GM23338 (cell line): ENCODE results near the gene NF1. TPM values are rescaled to one million over a fixed set of nuclear protein-coding genes. Genes with fewer than 3 reads are reported as not detected.

Experiments used
- ATAC-seq: fragments of 200-7000 bp; cut with Tn5 transposase; 3 replicates; pipeline ENCODE4 v1.9.1; 2020
- DNase-seq: peaks from one replicate; pipeline ENCODE4 v3.0.0-alpha.2; 2015; ENCODE audit warnings: low spot score
- H2AFZ ChIP-seq: fragments of 200-600 bp; sonication (generic); 2 replicates; pipeline ENCODE4 v1.8.0; 2016; ENCODE audit warnings: antibody characterized with exemption, mild to moderate bottlenecking, moderate library complexity
- H3F3A ChIP-seq: fragments of 200-600 bp; sonication (generic); replicated peaks from 2 replicates; pipeline ENCODE4 v1.8.0; 2017; ENCODE audit warnings: antibody characterized with exemption, mixed run types, low read depth
- H3K27ac ChIP-seq: fragments of 200-600 bp; sonication (generic); 2 replicates; pipeline ENCODE4 v1.6.1; 2016; ENCODE audit warnings: low read depth
- H3K27me3 ChIP-seq: fragments of 200-600 bp; sonication (generic); 2 replicates; pipeline ENCODE4 v1.8.0; 2016; ENCODE audit warnings: mild to moderate bottlenecking, mixed run types, moderate library complexity; ENCODE audit not compliant: insufficient read depth
- H3K36me3 ChIP-seq: fragments of 200-600 bp; sonication (generic); 2 replicates; pipeline ENCODE4 v1.8.0; 2016; ENCODE audit warnings: mild to moderate bottlenecking; ENCODE audit not compliant: insufficient read depth
- H3K4me1 ChIP-seq: fragments of 200-600 bp; sonication (generic); 2 replicates; pipeline ENCODE4 v1.8.0; 2016; ENCODE audit warnings: mild to moderate bottlenecking, moderate library complexity; ENCODE audit not compliant: insufficient read depth
- H3K4me2 ChIP-seq: fragments of 200-600 bp; sonication (generic); 2 replicates; pipeline ENCODE4 v1.7.1; 2017; ENCODE audit warnings: mixed run types
- H3K4me3 ChIP-seq: fragments of 200-600 bp; sonication (generic); 2 replicates; pipeline ENCODE4 v1.6.1; 2016; ENCODE audit warnings: mixed run types
- H3K79me2 ChIP-seq: fragments of 200-600 bp; sonication (generic); replicated peaks from 2 replicates; pipeline ENCODE4 v1.8.0; 2017; ENCODE audit warnings: mild to moderate bottlenecking; ENCODE audit not compliant: insufficient read depth
- H3K9me2 ChIP-seq: fragments of 200-600 bp; sonication (generic); 2 replicates; pipeline ENCODE4 v1.8.0; 2017; ENCODE audit not compliant: insufficient read depth
- H4K20me1 ChIP-seq: fragments of 200-600 bp; sonication (generic); replicated peaks from 2 replicates; pipeline ENCODE4 v1.8.0; 2017; ENCODE audit warnings: mild to moderate bottlenecking; ENCODE audit not compliant: insufficient read depth
- H3K27ac Mint-ChIP-seq: 2 replicates; pipeline ENCODE4 v1.8.0; 2020; ENCODE audit warnings: inconsistent platforms, mild to moderate bottlenecking, moderate library complexity, mixed read lengths
- H3K27me3 Mint-ChIP-seq: 3 replicates; pipeline ENCODE4 v1.8.0; 2022; ENCODE audit warnings: low read depth, mild to moderate bottlenecking, moderate library complexity, mixed read lengths, inconsistent platforms; ENCODE audit not compliant: insufficient read depth, poor library complexity
- H3K36me3 Mint-ChIP-seq: 3 replicates; pipeline ENCODE4 v1.8.0; 2021; ENCODE audit warnings: low read depth, mild to moderate bottlenecking, inconsistent platforms, moderate library complexity, mixed read lengths
- H3K4me1 Mint-ChIP-seq: 3 replicates; pipeline ENCODE4 v1.8.0; 2020; ENCODE audit warnings: mild to moderate bottlenecking, inconsistent platforms, mixed read lengths
- H3K4me3 Mint-ChIP-seq: 3 replicates; pipeline ENCODE4 v1.8.0; 2021; ENCODE audit warnings: moderate library complexity, mild to moderate bottlenecking, inconsistent platforms, mixed read lengths
- H3K9me3 Mint-ChIP-seq: 3 replicates; pipeline ENCODE4 v1.8.0; 2020; ENCODE audit warnings: moderate library complexity, mild to moderate bottlenecking, inconsistent platforms, mixed read lengths
- CREB1 ChIP-seq: fragments of 250-450 bp; sonication (Bioruptor Pico); IDR thresholded peaks from 2 replicates; pipeline ENCODE4 v1.5.0; 2020; ENCODE audit warnings: low read depth, mild to moderate bottlenecking, moderate library complexity
- CTCF ChIP-seq, 2 experiments: fragments of 200-600 bp in 1 of 2; sonication (generic) in 1 of 2; conservative IDR thresholded peaks; 2 replicates each; pipeline versions ENCODE4 v1.5.1 to v1.6.1; 2016 to 2017; ENCODE audit warnings: antibody characterized with exemption in 2 of 2, low read depth in 2 of 2, mild to moderate bottlenecking in 2 of 2, moderate library complexity in 1 of 2
- EZH2 ChIP-seq: fragments of 200-600 bp; sonication (generic); IDR thresholded peaks from one replicate; pipeline ENCODE4 v1.8.0; 2017; ENCODE audit warnings: antibody characterized with exemption, mild to moderate bottlenecking, low read depth; ENCODE audit not compliant: unreplicated experiment
- JUNB ChIP-seq: IDR thresholded peaks from one replicate; pipeline ENCODE4 v1.6.1; 2016; ENCODE audit warnings: antibody characterized with exemption; ENCODE audit not compliant: unreplicated experiment
- NANOG ChIP-seq: IDR thresholded peaks from 2 replicates; pipeline ENCODE4 v1.6.1; 2016; ENCODE audit warnings: antibody characterized with exemption, borderline replicate concordance
- ZNF331 ChIP-seq: fragments of 250-450 bp; sonication (Bioruptor Pico); IDR thresholded peaks from 2 replicates; pipeline ENCODE4 v1.5.0; 2020; ENCODE audit warnings: low read depth, mild to moderate bottlenecking, moderate library complexity
- ZNF462 ChIP-seq: fragments of 250-450 bp; sonication (Bioruptor Pico); IDR thresholded peaks from 2 replicates; pipeline ENCODE4 v1.5.0; 2020; ENCODE audit warnings: mild to moderate bottlenecking, moderate library complexity
- polyA plus RNA-seq: library from polyadenylated mRNA; unstranded; fragments of >200 nt; fragmentation: Nextera tagmentation; extraction: Ambion mirVana; gene quantifications from 2 replicates; pipeline ENCODE4 v1.2.1, GENCODE V29; 2016
- total RNA-seq: library from RNA; depleted of rRNA; stranded (reverse); fragments of >200 nt; shearing (Covaris generic); gene quantifications from 2 replicates; pipeline ENCODE4 v1.2.3, GENCODE V29; 2014

NF1 gene
- total and polyA plus RNA-seq, 2 experiments from 2014 or later = 16.3 to 49.7 TPM

- no peaks in the 10 kb centered on the region for H3K4me1 Mint-ChIP-seq
- Histone ChIP-seq H3K36me3 (peaks cover 9% of the 10 kb centered on the region; the same call in 1 of the 2 replicates), H3K79me2 (no peaks in the 10 kb centered on the region), H3K9me2 (no peaks in the 10 kb centered on the region), H3K4me2 (no peak overlapping the region), H4K20me1 (no peaks in the 10 kb centered on the region; the same call in 1 of the 2 replicates), H3F3A (no peaks in the 10 kb centered on the region), H3K4me3 (no peak overlapping the region), H3K27me3 (no peaks in the 10 kb centered on the region), H3K4me1 (no peaks in the 10 kb centered on the region), H2AFZ (no peak overlapping the region), H3K27ac (no peak overlapping the region)
- no peak overlapping the region for H3K4me3 Mint-ChIP-seq
- DNase-seq = no peak
- H3K36me3 Mint-ChIP-seq = no peaks in the 10 kb centered on the region
- no peak for TF ChIP-seq EZH2
- no peak for TF ChIP-seq CREB1 (CRISPR knock-in tag)
- no peak for TF ChIP-seq ZNF462 (CRISPR knock-in tag)
- no peak for TF ChIP-seq NANOG
- TF ChIP-seq ZNF331 (CRISPR knock-in tag) = no peak
- TF ChIP-seq JUNB = no peak
- H3K27me3 Mint-ChIP-seq = no peaks in the 10 kb centered on the region
- H3K9me3 Mint-ChIP-seq = no peaks in the 10 kb centered on the region
- H3K27ac Mint-ChIP-seq = no peak overlapping the region
- no peak for ATAC-seq
These were observed 131.6 kb downstream of the NF1 start for GRCh38 chr17:31226373-31226772.

GRCh38 chr17:31226950-31227349 is 132.2 kb downstream of the NF1 start:
- H3K4me3 ChIP-seq = no peak overlapping the region
- ATAC-seq = no peak
- H3K4me2 ChIP-seq = no peak overlapping the region
- H3K27ac ChIP-seq = no peak overlapping the region
- H3K27me3 Mint-ChIP-seq = no peaks in the 10 kb centered on the region
- no peaks in the 10 kb centered on the region for H3K79me2 ChIP-seq
- no peaks in the 10 kb centered on the region for H3F3A ChIP-seq
- no peak for DNase-seq
- H3K4me3 Mint-ChIP-seq = no peak overlapping the region
- H3K36me3 Mint-ChIP-seq = peaks cover 3% of the 10 kb centered on the region; the same call in 2 of the 3 replicates
- no peaks in the 10 kb centered on the region for H3K9me2 ChIP-seq
- H3K36me3 ChIP-seq = peaks cover 9% of the 10 kb centered on the region; the same call in 1 of the 2 replicates
- no peaks in the 10 kb centered on the region for H3K9me3 Mint-ChIP-seq
- no peak overlapping the region for H3K27ac Mint-ChIP-seq
- H3K4me1 Mint-ChIP-seq = no peaks in the 10 kb centered on the region
- no peaks in the 10 kb centered on the region for H3K4me1 ChIP-seq
- H3K27me3 ChIP-seq = no peaks in the 10 kb centered on the region
- no peaks in the 10 kb centered on the region; the same call in 1 of the 2 replicates for H4K20me1 ChIP-seq
- H2AFZ ChIP-seq = no peak overlapping the region
- no peak for TF ChIP-seq JUNB
- TF ChIP-seq CTCF (conservative IDR thresholded peaks at IDR 0.05; ENCODE audit: low read depth in 2 of 2) = no peak
